ENCODE data around the gene CCDC174.
A peak's percentile ranks its signal among the peaks of the same experiment; 100 is the strongest.

Gene CCDC174

GRCh38 chr3:14632442-14632930 is 19.1 kb upstream of the CCDC174 start:
- H3K4me3 ChIP-seq (ENCODE audit: low read depth, low read length), result no peak overlapping the region
- TF ChIP-seq CTCF (IDR thresholded peaks at IDR 0.05; ENCODE audit: insufficient read depth, low read depth, low read length, missing control alignments), result no peak
- DNase-seq (ENCODE audit: low read depth), result no peak

- H3K4me3 ChIP-seq (ENCODE audit: low read depth, low read length), result no peak overlapping the region
- no peak for TF ChIP-seq CTCF (IDR thresholded peaks at IDR 0.05; ENCODE audit: insufficient read depth, low read depth, low read length, missing control alignments)
- no peak for DNase-seq (ENCODE audit: low read depth)
Measured at GRCh38 chr3:14633417-14633816, 18.1 kb upstream of the CCDC174 start.

GRCh38 chr3:14633819-14634424 is 17.6 kb upstream of the CCDC174 start:
- peak; percentile 84 for DNase-seq (ENCODE audit: low read depth)
- no peak overlapping the region for H3K4me3 ChIP-seq (ENCODE audit: low read depth, low read length)
- TF ChIP-seq CTCF (IDR thresholded peaks at IDR 0.05; ENCODE audit: insufficient read depth, low read depth, low read length, missing control alignments), result peak; percentile 96

- DNase-seq (ENCODE audit: low read depth), result no peak
- no peak overlapping the region for H3K4me3 ChIP-seq (ENCODE audit: low read depth, low read length)
- no peak for TF ChIP-seq CTCF (IDR thresholded peaks at IDR 0.05; ENCODE audit: insufficient read depth, low read depth, low read length, missing control alignments)
Measured at GRCh38 chr3:14634763-14635400, 16.7 kb upstream of the CCDC174 start.

- TF ChIP-seq CTCF (IDR thresholded peaks at IDR 0.05; ENCODE audit: insufficient read depth, low read depth, low read length, missing control alignments), result no peak
- no peak for DNase-seq (ENCODE audit: low read depth)
- no peak overlapping the region for H3K4me3 ChIP-seq (ENCODE audit: low read depth, low read length)
Measured at GRCh38 chr3:14636496-14637087, 15.0 kb upstream of the CCDC174 start.

GRCh38 chr3:14640157-14640562 is 11.4 kb upstream of the CCDC174 start:
- no peak for DNase-seq (ENCODE audit: low read depth)
- no peak overlapping the region for H3K4me3 ChIP-seq (ENCODE audit: low read depth, low read length)
- TF ChIP-seq CTCF (IDR thresholded peaks at IDR 0.05; ENCODE audit: insufficient read depth, low read depth, low read length, missing control alignments), result no peak
